ENCODE results near the gene NAXE.

NAXE gene

DNA sequence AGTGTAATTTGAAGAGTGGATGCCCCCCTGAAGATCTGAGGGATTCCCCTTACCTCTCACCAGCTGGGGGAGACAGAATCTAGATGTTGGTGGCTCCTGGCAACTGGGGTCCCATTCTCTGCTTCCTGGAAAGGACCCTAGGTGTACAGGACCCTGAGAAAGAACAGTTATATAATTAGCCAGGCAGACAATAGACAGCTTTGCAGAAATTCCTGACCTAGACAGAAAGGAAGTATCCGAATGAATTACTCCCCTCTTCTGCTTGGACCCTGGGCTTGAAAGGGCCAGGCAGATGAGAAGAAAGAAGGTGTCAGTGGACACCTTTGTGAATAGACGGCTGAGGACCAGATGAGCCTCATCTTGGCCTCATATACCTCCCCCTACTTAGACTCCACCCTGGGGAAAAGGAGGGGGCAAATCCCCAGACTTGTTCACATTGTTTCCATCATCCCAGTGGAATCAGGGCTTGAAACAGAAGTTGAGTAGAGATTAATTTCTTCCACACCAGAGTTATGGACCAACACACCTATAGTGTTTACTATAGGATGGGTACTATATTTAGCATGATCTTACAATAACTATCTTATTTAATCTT, 17.4 kb upstream of the NAXE start:
- no peak for DNase-seq (ENCODE audit: low spot score)
- TF ChIP-seq, protein P1, sequence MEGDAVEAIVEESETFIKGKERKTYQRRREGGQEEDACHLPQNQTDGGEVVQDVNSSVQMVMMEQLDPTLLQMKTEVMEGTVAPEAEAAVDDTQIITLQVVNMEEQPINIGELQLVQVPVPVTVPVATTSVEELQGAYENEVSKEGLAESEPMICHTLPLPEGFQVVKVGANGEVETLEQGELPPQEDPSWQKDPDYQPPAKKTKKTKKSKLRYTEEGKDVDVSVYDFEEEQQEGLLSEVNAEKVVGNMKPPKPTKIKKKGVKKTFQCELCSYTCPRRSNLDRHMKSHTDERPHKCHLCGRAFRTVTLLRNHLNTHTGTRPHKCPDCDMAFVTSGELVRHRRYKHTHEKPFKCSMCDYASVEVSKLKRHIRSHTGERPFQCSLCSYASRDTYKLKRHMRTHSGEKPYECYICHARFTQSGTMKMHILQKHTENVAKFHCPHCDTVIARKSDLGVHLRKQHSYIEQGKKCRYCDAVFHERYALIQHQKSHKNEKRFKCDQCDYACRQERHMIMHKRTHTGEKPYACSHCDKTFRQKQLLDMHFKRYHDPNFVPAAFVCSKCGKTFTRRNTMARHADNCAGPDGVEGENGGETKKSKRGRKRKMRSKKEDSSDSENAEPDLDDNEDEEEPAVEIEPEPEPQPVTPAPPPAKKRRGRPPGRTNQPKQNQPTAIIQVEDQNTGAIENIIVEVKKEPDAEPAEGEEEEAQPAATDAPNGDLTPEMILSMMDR (IDR thresholded peaks at IDR 0.05; ENCODE audit: borderline replicate concordance, control extremely low read depth, extremely low read depth, insufficient read depth, missing control alignments): no peak
- in situ Hi-C loops (cut with MboI; ENCODE audit: low sequenced_read_pairs, unreplicated experiment): no loop called here

DNA sequence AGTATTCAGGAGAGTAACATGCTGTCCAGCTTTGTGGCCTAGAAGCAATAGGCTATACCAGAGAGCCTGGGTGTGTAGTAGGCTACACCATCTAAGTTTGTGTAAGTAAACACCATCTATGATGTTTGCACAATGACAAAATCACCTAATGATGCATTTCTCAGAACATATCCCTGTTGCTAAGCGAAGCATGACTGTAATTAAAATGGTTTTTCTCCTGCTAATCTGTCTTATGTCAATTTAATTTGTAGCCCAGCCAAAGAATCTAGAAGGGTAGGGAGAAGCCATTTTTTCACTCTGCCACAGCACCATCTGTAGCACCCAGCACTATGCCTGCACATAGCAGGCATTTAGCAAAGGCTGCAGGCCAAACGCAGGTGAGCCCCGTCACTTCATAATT, 14.0 kb upstream of the NAXE start:
- DNase-seq (ENCODE audit: low spot score): no peak
- TF ChIP-seq, protein P1 (IDR thresholded peaks at IDR 0.05; ENCODE audit: borderline replicate concordance, control extremely low read depth, extremely low read depth, insufficient read depth, missing control alignments): no peak
- in situ Hi-C loops (cut with MboI; ENCODE audit: low sequenced_read_pairs, unreplicated experiment): no loop called here

DNA sequence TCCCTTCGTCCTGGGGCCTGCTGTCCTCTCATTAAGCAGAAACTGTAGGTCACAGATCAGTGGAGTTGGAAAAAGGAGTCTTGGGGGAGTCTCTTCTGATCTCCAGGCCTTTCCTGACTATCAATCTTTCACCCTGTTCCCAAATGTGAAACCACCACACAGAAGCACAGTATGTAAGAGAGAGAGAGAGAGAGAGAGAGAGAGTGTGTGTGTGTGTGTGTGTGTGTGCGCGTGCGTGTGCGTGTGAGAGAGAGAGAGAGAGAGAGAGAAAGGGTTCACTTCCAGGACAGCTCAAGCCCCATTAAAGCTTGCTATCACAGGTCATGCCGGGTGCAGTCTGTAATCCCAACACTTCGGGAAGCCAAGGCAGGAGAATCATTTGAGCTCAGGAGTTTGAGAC, 13.5 kb upstream of the NAXE start:
- TF ChIP-seq, protein P1 (IDR thresholded peaks at IDR 0.05; ENCODE audit: borderline replicate concordance, control extremely low read depth, extremely low read depth, insufficient read depth, missing control alignments): no peak
- in situ Hi-C loops (cut with MboI; ENCODE audit: low sequenced_read_pairs, unreplicated experiment): no loop called here
- DNase-seq (ENCODE audit: low spot score): no peak

DNA sequence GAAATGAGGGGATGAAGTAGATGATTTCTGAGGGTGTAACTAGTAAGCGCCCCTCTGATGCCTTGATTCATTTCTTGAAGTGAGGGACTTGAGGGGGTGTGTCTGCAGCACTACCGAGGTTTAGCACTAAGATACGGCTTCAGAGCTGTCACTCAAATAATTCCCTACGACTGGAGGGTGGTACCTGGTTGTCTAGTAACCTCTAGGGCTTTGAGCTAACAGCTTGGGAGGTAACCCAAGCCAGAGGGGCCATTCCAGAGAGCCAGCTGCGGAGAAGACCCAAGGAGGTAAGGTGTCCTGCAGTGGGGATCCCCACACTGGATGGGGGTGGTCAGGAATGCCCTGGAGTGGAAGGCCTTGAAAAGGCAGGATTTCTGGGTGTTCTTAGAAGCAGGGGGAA, 12.1 kb upstream of the NAXE start, which contains the start of gene TTC24:
Gene TTC24 (plus strand): TSS at position 252 of the 400 bp plus-strand sequence. CDS start 1,642 bp downstream, outside the sequence.
- TF ChIP-seq, protein P1 (IDR thresholded peaks at IDR 0.05; ENCODE audit: borderline replicate concordance, control extremely low read depth, extremely low read depth, insufficient read depth, missing control alignments): no peak
- in situ Hi-C loops (cut with MboI; ENCODE audit: low sequenced_read_pairs, unreplicated experiment): no loop called here
- no peak for DNase-seq (ENCODE audit: low spot score)

DNA sequence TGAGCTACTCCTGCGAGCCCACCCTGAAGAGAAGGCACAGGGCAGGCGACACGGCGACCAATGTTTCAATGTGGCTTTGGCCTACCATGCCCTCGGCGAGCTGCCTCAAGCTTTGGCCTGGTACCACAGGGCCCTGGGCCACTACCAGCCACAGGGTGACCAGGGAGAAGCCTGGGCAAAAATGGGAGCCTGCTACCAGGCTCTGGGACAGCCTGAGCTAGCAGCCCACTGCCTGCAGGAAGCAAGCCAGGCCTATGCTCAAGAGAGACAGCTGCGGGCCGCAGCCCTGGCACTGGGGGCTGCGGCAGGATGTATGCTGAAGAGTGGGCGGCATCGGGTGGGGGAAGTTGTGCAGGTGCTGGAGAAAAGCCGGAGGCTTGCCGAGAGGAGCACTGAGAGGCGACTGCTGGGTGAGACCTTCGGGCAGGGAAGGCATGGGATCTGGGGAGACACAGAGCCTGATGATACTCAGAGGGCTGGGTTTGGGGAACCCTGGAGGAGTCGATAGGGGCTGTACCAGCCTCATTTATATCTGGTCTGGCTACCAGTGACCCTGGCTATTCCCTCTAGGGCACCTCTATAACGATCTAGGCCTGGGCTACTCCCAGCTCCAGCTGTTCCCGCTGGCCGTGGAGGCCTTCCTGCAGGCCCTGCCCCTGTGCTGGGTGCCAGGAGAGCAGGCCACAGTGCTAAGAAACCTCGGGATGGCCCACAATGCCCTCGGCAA, 9.8 kb upstream of the NAXE start:
- TF ChIP-seq, protein P1 (IDR thresholded peaks at IDR 0.05; ENCODE audit: borderline replicate concordance, control extremely low read depth, extremely low read depth, insufficient read depth, missing control alignments): no peak
- DNase-seq (ENCODE audit: low spot score): no peak
- in situ Hi-C loops (cut with MboI; ENCODE audit: low sequenced_read_pairs, unreplicated experiment): no loop called here

DNA sequence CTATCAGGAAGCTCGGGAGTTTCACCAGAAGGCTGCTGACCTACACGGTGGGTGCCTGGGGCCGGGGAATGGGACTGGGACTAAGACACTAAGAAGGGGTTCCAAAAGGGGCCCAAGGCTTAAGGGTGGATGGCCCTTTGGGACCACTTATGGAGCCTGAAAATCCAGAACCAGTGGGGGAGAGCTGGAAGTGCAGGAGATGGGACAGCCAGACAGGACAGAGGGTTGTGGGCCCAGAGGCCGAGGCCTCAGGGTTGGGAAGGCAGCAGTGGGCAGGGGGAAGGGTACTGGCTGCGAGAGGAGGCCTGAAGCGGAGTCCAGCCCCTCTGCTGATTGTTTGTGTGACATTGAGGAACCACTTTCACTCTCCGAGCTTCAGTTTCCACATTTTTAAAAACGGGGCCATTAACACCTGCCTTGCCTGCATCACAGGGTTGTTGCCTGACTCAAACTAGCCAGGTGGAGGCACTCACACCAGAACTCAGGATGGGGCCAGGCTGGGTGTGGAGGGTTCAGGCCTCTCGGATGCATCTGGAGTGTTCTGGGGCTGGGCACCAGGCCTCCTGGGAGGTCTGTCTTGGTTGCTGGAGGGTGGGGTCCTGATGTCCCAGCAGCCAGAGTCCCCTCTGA, 9.1 kb upstream of the NAXE start:
- no peak for DNase-seq (ENCODE audit: low spot score)
- TF ChIP-seq, protein P1 (IDR thresholded peaks at IDR 0.05; ENCODE audit: borderline replicate concordance, control extremely low read depth, extremely low read depth, insufficient read depth, missing control alignments): no peak
- in situ Hi-C loops (cut with MboI; ENCODE audit: low sequenced_read_pairs, unreplicated experiment): no loop called here
